Prostate gland (tissue), 2 donors: ENCODE results near the gene RTN4RL1.

Experiments used
- POLR2A ChIP-seq: fragments of 450-650 bp; IDR thresholded peaks from one replicate; pipeline ENCODE4 v1.6.1; 2016; ENCODE audit warnings: antibody characterized with exemption, mild to moderate bottlenecking
- POLR2AphosphoS5 ChIP-seq: sonication (generic); formaldehyde crosslinking; IDR thresholded peaks from one replicate; pipeline ENCODE4 v1.6.1; 2017; ENCODE audit warnings: antibody characterized with exemption
- TF ChIP-seq, protein P1 (sequence below), 4 experiments: fragments of 200-600 bp in 2 of 4; fragments of 450-650 bp in 2 of 4; sonication (generic) in 2 of 4; IDR thresholded peaks; 1 replicate in 3 of 4; 2 replicates in 1 of 4; pipeline ENCODE4 v1.5.1; 2016 to 2019; ENCODE audit warnings: antibody characterized with exemption in 4 of 4, mild to moderate bottlenecking in 2 of 4, moderate library complexity in 2 of 4

DNA sequence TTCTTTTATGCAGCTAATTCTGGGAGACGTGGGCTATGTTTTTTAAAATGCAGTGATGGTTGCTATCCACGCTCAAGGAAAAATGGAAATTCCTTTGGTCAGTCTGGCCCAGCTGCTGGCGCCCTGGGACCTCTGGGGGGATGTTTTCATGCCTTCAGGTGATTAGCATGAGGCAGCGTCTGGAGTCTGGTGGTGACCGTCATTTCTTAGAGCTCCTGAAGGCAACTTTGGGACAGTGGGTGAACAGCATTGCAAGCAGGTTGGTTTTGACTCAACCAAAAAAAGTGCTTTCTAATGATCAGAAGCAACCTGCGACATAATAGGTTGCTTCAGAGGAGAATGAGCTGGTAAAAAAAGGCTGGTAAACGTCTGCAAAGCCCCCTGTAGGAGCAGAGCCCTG, 113.0 kb downstream of the RTN4RL1 start:
- TF ChIP-seq, protein P1, sequence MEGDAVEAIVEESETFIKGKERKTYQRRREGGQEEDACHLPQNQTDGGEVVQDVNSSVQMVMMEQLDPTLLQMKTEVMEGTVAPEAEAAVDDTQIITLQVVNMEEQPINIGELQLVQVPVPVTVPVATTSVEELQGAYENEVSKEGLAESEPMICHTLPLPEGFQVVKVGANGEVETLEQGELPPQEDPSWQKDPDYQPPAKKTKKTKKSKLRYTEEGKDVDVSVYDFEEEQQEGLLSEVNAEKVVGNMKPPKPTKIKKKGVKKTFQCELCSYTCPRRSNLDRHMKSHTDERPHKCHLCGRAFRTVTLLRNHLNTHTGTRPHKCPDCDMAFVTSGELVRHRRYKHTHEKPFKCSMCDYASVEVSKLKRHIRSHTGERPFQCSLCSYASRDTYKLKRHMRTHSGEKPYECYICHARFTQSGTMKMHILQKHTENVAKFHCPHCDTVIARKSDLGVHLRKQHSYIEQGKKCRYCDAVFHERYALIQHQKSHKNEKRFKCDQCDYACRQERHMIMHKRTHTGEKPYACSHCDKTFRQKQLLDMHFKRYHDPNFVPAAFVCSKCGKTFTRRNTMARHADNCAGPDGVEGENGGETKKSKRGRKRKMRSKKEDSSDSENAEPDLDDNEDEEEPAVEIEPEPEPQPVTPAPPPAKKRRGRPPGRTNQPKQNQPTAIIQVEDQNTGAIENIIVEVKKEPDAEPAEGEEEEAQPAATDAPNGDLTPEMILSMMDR (IDR thresholded peaks at IDR 0.05), result no peak
- no peak for TF ChIP-seq POLR2AphosphoS5
- TF ChIP-seq POLR2A, result no peak
